Measurements from ENCODE around the gene TMEM198.

Gene TMEM198, protein sequence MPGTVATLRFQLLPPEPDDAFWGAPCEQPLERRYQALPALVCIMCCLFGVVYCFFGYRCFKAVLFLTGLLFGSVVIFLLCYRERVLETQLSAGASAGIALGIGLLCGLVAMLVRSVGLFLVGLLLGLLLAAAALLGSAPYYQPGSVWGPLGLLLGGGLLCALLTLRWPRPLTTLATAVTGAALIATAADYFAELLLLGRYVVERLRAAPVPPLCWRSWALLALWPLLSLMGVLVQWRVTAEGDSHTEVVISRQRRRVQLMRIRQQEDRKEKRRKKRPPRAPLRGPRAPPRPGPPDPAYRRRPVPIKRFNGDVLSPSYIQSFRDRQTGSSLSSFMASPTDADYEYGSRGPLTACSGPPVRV

DNA sequence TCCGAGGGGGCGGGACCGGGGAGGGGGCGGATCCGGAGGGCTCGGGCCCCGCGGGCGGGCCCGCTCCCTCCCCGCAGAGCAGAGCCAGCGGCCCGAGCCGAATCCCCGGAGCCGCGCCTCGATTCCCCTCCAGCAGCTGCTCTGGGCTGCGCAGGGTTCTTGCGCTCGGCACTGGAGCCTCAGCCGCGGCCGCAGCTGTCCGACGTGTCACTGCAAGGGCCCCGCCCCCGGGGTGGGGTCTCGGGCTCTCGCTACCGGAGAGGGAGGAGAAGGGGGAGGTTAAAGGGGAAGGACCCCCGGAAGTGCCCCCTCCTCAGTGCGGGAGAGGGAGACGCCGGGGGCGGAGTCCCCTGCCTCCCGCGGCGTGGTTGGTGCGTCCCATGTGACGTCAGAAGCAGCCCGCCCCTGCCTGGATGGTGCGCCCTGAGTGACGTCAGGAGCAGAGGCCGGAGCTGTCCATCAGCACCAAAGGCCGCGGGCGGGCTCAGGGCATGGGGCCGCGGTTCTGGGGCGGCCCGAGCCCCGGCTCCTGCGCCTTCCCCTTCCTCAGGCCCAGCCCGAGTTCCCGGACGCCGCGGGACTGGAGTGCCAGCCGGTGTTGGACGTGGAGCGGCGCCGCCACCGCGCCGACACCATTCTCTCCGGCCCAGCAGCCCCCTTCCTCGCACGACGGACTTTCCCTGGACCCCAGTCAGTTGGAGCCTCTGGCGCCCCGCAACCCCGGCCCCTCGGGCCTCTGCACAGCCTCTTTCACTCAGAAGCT is at the start of gene TMEM198, which contains the start of gene CHPF:
Gene TMEM198, plus strand, starts transcription at position 433 of the 763 bp plus-strand sequence. CDS start 700 bp downstream, outside the sequence.
Gene CHPF, minus strand, starts transcription at position 214 of the 763 bp plus-strand sequence. CDS start 271 bp downstream, outside the sequence.
- Histone ChIP-seq H3K36me3 (ENCODE audit: control insufficient read depth in 5 of 5, insufficient read depth in 5 of 5, low read length in 5 of 5) (peaks cover 0 to 23% (median 16%) of the 10 kb centered on the region in 5 donors), H3K27me3 (ENCODE audit: control insufficient read depth in 5 of 5, insufficient read depth in 4 of 5, low read length in 5 of 5) (peaks cover 0 to 16% (median 7%) of the 10 kb centered on the region in 5 donors), H3K9me3 (ENCODE audit: control insufficient read depth in 5 of 5, low read length in 5 of 5) (no peaks in the 10 kb centered on the region), H3K9ac (ENCODE audit: low read length in 5 of 5) (peak within 1 kb of the TSS in 4 of 5 donors; percentile 58 to 77 (median 71)), H3K4me1 (ENCODE audit: control insufficient read depth in 5 of 5, insufficient read depth in 5 of 5, low read length in 5 of 5) (peaks cover 4 to 30% (median 30%) of the 10 kb centered on the region in 5 donors), H3K4me3 (ENCODE audit: low read depth in 1 of 5, low read length in 5 of 5) (peak within 1 kb of the TSS; percentile 54 to 74 (median 63)), H3K27ac (ENCODE audit: low read depth, low read length) (peak within 1 kb of the TSS; percentile 54)

DNA sequence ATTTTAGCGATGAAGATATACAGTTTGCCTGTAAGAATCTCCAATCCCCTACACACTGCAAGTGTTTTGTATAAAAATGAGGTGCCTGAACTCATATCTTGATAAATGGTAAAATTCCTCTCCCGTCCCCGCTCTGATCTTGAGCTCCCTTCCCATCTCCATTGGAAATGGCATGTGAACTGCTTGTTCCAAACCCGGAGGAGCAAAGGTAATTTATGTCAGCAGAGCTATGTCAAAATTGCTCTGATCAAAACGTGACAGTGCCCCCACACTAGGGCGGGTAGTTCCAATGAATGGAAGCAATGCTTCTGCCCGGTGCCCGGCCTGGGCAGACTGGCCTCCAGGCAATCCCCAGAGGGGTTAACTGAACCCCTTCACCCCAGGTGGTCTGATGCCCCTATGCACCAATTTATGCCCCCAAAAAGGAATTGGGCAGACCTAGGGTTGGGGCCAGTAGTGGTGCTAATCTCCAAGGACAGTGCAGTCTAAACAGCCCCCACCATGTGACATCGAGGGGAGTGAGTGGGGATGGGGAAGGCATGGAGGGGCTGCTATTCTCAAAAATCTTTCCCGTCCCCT is 48.8 kb upstream of the TMEM198 start:
- H3K4me3 ChIP-seq (ENCODE audit: low read depth in 1 of 5, low read length in 5 of 5): no peak overlapping the region
- no peak overlapping the region for H3K27ac ChIP-seq (ENCODE audit: low read depth, low read length)
- no peak overlapping the region for H3K9ac ChIP-seq (ENCODE audit: low read length in 5 of 5)
- peaks cover 10 to 51% (median 40%) of the 10 kb centered on the region in 5 donors for H3K27me3 ChIP-seq (ENCODE audit: control insufficient read depth in 5 of 5, insufficient read depth in 4 of 5, low read length in 5 of 5)
- no peaks in the 10 kb centered on the region for H3K9me3 ChIP-seq (ENCODE audit: control insufficient read depth in 5 of 5, low read length in 5 of 5)
- peaks cover 1 to 37% (median 34%) of the 10 kb centered on the region in 5 donors for H3K4me1 ChIP-seq (ENCODE audit: control insufficient read depth in 5 of 5, insufficient read depth in 5 of 5, low read length in 5 of 5)
- H3K36me3 ChIP-seq (ENCODE audit: control insufficient read depth in 5 of 5, insufficient read depth in 5 of 5, low read length in 5 of 5): no peaks in the 10 kb centered on the region

DNA sequence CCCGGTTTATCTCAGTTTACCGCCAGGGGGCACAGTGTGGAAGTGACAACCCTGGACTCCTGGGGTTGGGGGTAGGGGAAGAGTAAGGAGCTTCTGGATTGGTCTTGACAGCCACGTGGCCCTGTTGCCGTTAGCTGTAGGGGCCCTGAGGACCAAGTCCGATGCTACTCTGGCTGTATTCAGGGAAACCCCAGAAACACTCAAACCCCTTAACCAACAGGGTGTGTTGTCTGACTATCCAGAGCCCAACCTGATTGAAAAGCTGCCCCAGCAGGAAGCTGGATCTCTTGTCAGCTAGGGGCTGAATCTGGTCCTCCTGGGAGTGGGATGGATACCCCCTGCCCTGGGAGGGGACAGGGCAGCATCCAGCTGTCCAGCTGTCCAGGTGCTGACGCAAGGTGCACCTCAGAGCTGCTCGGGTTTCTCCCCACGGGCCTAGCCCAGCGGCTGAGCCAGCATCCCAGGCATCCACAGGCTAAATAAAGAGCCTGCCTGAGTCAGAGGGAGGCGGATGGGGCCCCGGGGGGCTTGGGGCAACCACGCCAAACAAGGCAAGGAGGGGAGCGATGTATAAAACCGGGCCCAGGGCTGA is 48.2 kb upstream of the TMEM198 start:
- Histone ChIP-seq H3K4me1 (ENCODE audit: control insufficient read depth in 5 of 5, insufficient read depth in 5 of 5, low read length in 5 of 5) (peaks cover 1 to 39% (median 35%) of the 10 kb centered on the region in 5 donors), H3K36me3 (ENCODE audit: control insufficient read depth in 5 of 5, insufficient read depth in 5 of 5, low read length in 5 of 5) (no peaks in the 10 kb centered on the region), H3K27me3 (ENCODE audit: control insufficient read depth in 5 of 5, insufficient read depth in 4 of 5, low read length in 5 of 5) (peaks cover 10 to 45% (median 38%) of the 10 kb centered on the region in 5 donors), H3K9me3 (ENCODE audit: control insufficient read depth in 5 of 5, low read length in 5 of 5) (no peaks in the 10 kb centered on the region), H3K9ac (ENCODE audit: low read length in 5 of 5) (no peak overlapping the region), H3K4me3 (ENCODE audit: low read depth in 1 of 5, low read length in 5 of 5) (no peak overlapping the region), H3K27ac (ENCODE audit: low read depth, low read length) (no peak overlapping the region)

DNA sequence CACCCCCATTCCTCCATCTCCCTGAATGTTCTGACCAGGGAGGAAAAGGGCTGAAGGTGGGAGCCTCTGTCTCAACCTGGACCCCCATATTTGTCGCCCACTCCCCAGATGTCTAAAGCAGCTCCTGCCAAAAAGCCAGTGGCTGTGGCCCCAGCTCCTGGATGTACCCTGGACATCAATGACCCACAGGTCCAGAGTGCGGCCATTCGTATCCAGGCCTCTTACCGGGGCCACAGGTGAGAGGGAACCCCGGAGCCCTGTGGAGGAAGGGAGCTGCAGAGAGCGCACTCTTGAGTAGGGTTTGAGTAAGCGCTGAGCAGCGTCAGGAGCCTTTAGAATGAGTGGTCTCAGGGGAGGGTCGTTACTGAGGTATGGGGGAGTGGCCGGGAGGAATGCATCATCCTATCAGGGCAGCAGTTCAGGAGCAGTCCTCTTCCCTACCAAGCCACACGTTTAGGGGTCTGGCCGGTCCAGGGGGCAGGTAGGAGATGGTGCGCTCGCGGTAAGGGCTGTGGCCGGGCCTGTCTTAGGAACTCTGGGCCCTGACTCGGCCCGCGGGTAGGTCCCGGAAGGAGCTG is 47.5 kb upstream of the TMEM198 start:
- Histone ChIP-seq H3K9ac (ENCODE audit: low read length in 5 of 5) (no peak overlapping the region), H3K4me1 (ENCODE audit: control insufficient read depth in 5 of 5, insufficient read depth in 5 of 5, low read length in 5 of 5) (peaks cover 1 to 39% (median 35%) of the 10 kb centered on the region in 5 donors), H3K27ac (ENCODE audit: low read depth, low read length) (no peak overlapping the region), H3K36me3 (ENCODE audit: control insufficient read depth in 5 of 5, insufficient read depth in 5 of 5, low read length in 5 of 5) (peaks cover 0 to 2% (median 0%) of the 10 kb centered on the region in 5 donors), H3K4me3 (ENCODE audit: low read depth in 1 of 5, low read length in 5 of 5) (peak overlapping the region in 1 of 5 donors; percentile 79), H3K27me3 (ENCODE audit: control insufficient read depth in 5 of 5, insufficient read depth in 4 of 5, low read length in 5 of 5) (peaks cover 10 to 44% (median 38%) of the 10 kb centered on the region in 5 donors), H3K9me3 (ENCODE audit: control insufficient read depth in 5 of 5, low read length in 5 of 5) (no peaks in the 10 kb centered on the region)

DNA sequence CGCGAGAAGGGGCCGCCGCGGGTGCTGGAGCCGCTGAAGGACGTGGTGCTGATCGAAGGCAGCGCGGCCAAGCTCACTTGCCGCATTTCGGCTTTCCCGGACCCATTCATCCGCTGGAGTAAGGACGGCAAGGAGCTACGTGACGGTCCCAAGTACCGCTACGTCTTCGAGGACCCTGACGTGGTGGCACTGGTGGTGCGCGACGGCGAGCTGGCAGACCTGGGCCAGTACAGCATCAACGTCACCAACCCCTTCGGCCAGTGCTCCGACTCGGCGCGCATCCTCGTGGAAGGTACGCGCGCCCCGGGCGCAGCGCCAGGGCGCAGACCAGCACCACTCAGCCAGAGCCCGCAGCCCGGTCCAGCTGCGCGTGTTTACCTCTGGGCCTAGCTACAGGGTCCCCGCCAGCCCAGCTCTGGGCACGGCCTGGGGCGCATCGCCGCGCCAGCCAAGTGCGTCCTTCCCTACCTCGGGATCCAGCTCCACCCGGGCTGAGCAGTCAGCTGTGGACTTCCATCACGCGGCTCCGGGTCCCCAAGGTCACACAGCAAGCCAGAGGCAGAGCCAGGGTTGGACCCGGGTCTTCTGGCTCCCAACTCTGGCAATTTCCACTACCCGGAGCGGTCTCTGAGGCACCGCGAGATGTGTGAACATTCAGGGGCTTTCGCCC is 46.9 kb upstream of the TMEM198 start:
- H3K27ac ChIP-seq (ENCODE audit: low read depth, low read length): no peak overlapping the region
- H3K27me3 ChIP-seq (ENCODE audit: control insufficient read depth in 5 of 5, insufficient read depth in 4 of 5, low read length in 5 of 5): peaks cover 10 to 44% (median 36%) of the 10 kb centered on the region in 5 donors
- H3K9ac ChIP-seq (ENCODE audit: low read length in 5 of 5): peak overlapping the region in 2 of 5 donors; percentile 17 to 96
- H3K9me3 ChIP-seq (ENCODE audit: control insufficient read depth in 5 of 5, low read length in 5 of 5): no peaks in the 10 kb centered on the region
- peaks cover 1 to 39% (median 35%) of the 10 kb centered on the region in 5 donors for H3K4me1 ChIP-seq (ENCODE audit: control insufficient read depth in 5 of 5, insufficient read depth in 5 of 5, low read length in 5 of 5)
- peak overlapping the region; percentile 61 to 89 (median 84) for H3K4me3 ChIP-seq (ENCODE audit: low read depth in 1 of 5, low read length in 5 of 5)
- H3K36me3 ChIP-seq (ENCODE audit: control insufficient read depth in 5 of 5, insufficient read depth in 5 of 5, low read length in 5 of 5): peaks cover 0 to 6% (median 5%) of the 10 kb centered on the region in 5 donors

- Histone ChIP-seq H3K4me3 (ENCODE audit: low read depth in 1 of 5, low read length in 5 of 5) (peak overlapping the region; percentile 69 to 89 (median 84)), H3K36me3 (ENCODE audit: control insufficient read depth in 5 of 5, insufficient read depth in 5 of 5, low read length in 5 of 5) (peaks cover 0 to 13% (median 9%) of the 10 kb centered on the region in 5 donors), H3K9ac (ENCODE audit: low read length in 5 of 5) (peak overlapping the region; percentile 77 to 96 (median 89)), H3K4me1 (ENCODE audit: control insufficient read depth in 5 of 5, insufficient read depth in 5 of 5, low read length in 5 of 5) (peaks cover 1 to 39% (median 35%) of the 10 kb centered on the region in 5 donors), H3K27me3 (ENCODE audit: control insufficient read depth in 5 of 5, insufficient read depth in 4 of 5, low read length in 5 of 5) (peaks cover 10 to 44% (median 30%) of the 10 kb centered on the region in 5 donors), H3K27ac (ENCODE audit: low read depth, low read length) (peak overlapping the region; percentile 94), H3K9me3 (ENCODE audit: control insufficient read depth in 5 of 5, low read length in 5 of 5) (no peaks in the 10 kb centered on the region)
These were observed 46.1 kb upstream of the TMEM198 start for GRCh38 chr2:219497495-219498279.

GRCh38 chr2:219498280-219499057 is 45.4 kb upstream of the TMEM198 start, which contains the start of gene GMPPA:
Gene GMPPA (plus strand): TSS chr2:219498891. CDS start chr2:219499976, 1,085 bp downstream.
- peaks cover 1 to 39% (median 35%) of the 10 kb centered on the region in 5 donors for H3K4me1 ChIP-seq (ENCODE audit: control insufficient read depth in 5 of 5, insufficient read depth in 5 of 5, low read length in 5 of 5)

GRCh38 chr2:219499058-219499307 is 44.8 kb upstream of the TMEM198 start:
- Histone ChIP-seq H3K9me3 (ENCODE audit: control insufficient read depth in 5 of 5, low read length in 5 of 5) (no peaks in the 10 kb centered on the region), H3K4me1 (ENCODE audit: control insufficient read depth in 5 of 5, insufficient read depth in 5 of 5, low read length in 5 of 5) (peaks cover 1 to 39% (median 35%) of the 10 kb centered on the region in 5 donors), H3K27me3 (ENCODE audit: control insufficient read depth in 5 of 5, insufficient read depth in 4 of 5, low read length in 5 of 5) (peaks cover 10 to 32% (median 19%) of the 10 kb centered on the region in 5 donors), H3K36me3 (ENCODE audit: control insufficient read depth in 5 of 5, insufficient read depth in 5 of 5, low read length in 5 of 5) (peaks cover 0 to 25% (median 19%) of the 10 kb centered on the region in 5 donors), H3K4me3 (ENCODE audit: low read depth in 1 of 5, low read length in 5 of 5) (peak overlapping the region; percentile 79 to 89 (median 84)), H3K9ac (ENCODE audit: low read length in 5 of 5) (peak overlapping the region; percentile 77 to 96 (median 89)), H3K27ac (ENCODE audit: low read depth, low read length) (peak overlapping the region; percentile 94)

More at GRCh38 chr2:219498280-219499057, 45.4 kb upstream of the TMEM198 start, which contains the start of gene GMPPA:
- Histone ChIP-seq H3K27me3 (ENCODE audit: control insufficient read depth in 5 of 5, insufficient read depth in 4 of 5, low read length in 5 of 5) (peaks cover 10 to 38% (median 24%) of the 10 kb centered on the region in 5 donors), H3K4me3 (ENCODE audit: low read depth in 1 of 5, low read length in 5 of 5) (peak within 1 kb of the TSS; percentile 79 to 89 (median 84)), H3K36me3 (ENCODE audit: control insufficient read depth in 5 of 5, insufficient read depth in 5 of 5, low read length in 5 of 5) (peaks cover 0 to 20% (median 14%) of the 10 kb centered on the region in 5 donors), H3K27ac (ENCODE audit: low read depth, low read length) (peak within 1 kb of the TSS; percentile 94), H3K9ac (ENCODE audit: low read length in 5 of 5) (peak within 1 kb of the TSS; percentile 77 to 96 (median 89)), H3K9me3 (ENCODE audit: control insufficient read depth in 5 of 5, low read length in 5 of 5) (no peaks in the 10 kb centered on the region)
